Measurements from ENCODE around the gene SMAP1. TPM values are rescaled to one million over a fixed set of nuclear protein-coding genes. Genes with fewer than 3 reads are reported as not detected.

Gene SMAP1
- total and polyA plus RNA-seq, 2 experiments from 2014 or later: 31.1 to 34.6 TPM

DNA sequence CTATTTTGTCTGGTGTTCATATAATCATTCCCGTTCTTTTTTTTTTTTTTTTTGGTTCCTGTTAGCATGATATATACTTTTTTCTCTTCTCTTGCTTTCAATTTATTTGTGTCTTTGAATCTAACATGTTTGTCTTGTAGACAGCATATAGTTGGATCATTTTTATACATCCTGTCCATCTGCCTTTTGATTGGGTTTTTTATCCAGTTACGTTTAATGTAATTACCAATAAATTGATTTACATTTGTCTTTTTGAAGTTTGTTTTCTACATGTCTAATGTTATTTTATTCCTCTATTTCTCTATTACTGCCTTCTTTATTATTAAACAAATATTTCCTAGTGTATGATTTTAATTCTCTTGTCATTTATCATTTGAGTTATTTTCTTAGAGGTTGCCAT lies 204.8 kb downstream of the SMAP1 start:
- no peak overlapping the region for H3K4me3 Mint-ChIP-seq
- H3K4me1 Mint-ChIP-seq: no peaks in the 10 kb centered on the region

DNA sequence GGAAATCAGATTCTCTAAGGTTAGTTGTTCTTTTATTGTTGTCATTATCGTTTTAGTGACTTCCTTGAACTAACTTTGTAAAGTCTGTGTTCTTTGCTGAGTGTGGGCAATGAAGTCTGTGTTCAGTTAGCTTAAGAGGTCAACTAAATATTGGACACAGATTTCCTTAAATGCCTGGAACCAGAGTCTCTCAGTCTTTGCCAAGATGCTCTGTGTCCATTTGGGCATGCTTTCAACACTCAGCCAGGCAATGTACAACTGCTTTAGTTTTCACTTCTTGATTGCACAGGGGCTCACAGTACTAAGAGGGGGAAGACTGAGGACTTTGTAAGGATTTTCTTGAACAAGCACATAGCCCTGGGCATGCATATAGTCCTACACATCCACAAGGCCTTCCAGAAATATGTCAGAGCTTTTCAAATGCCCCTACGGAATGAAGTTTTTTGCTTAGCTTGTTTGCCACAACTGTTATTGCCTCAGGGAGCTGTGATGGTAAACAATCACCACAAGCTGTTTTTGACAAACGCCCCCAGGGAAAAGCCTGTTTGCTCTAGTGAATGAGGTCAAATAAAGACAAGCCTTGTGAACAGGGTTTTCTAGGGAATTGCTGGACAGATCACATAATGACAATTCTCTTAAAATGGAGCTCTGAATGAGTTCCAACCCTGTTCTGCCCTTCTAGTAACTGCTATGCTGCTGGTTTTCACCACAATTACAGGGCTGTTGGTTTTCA lies 206.7 kb downstream of the SMAP1 start:
- H3K4me3 Mint-ChIP-seq: no peak overlapping the region
- no peak overlapping the region for H3K27ac Mint-ChIP-seq
- TF ChIP-seq POLR2AphosphoS5 (IDR thresholded peaks at IDR 0.05; ENCODE audit: low read depth) (no peak), EZH2 (IDR thresholded peaks at IDR 0.05; ENCODE audit: low read depth, unreplicated experiment) (no peak), EZH2phosphoT487 (IDR thresholded peaks at IDR 0.05; ENCODE audit: unreplicated experiment) (no peak), JUNB (IDR thresholded peaks at IDR 0.05; ENCODE audit: unreplicated experiment) (no peak), STAT1 (IDR thresholded peaks at IDR 0.05; ENCODE audit: unreplicated experiment) (no peak), NANOG (IDR thresholded peaks at IDR 0.05; ENCODE audit: borderline replicate concordance) (no peak), CREB1 (CRISPR knock-in tag; IDR thresholded peaks at IDR 0.05; ENCODE audit: low read depth) (no peak), CTCF (conservative IDR thresholded peaks at IDR 0.05; ENCODE audit: low read depth in 2 of 2) (no peak), REST (IDR thresholded peaks at IDR 0.05; ENCODE audit: unreplicated experiment) (no peak)
- TF ChIP-seq, protein P1, sequence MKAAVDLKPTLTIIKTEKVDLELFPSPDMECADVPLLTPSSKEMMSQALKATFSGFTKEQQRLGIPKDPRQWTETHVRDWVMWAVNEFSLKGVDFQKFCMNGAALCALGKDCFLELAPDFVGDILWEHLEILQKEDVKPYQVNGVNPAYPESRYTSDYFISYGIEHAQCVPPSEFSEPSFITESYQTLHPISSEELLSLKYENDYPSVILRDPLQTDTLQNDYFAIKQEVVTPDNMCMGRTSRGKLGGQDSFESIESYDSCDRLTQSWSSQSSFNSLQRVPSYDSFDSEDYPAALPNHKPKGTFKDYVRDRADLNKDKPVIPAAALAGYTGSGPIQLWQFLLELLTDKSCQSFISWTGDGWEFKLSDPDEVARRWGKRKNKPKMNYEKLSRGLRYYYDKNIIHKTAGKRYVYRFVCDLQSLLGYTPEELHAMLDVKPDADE (IDR thresholded peaks at IDR 0.05): no peak

More for the DNA sequence above, 204.8 kb downstream of the SMAP1 start:
- Histone ChIP-seq H3K27me3 (ENCODE audit: insufficient read depth) (no peaks in the 10 kb centered on the region), H4K20me1 (replicated peaks; ENCODE audit: insufficient read depth) (no peaks in the 10 kb centered on the region), H2AFZ (no peak overlapping the region), H3K4me1 (ENCODE audit: insufficient read depth) (no peaks in the 10 kb centered on the region), H3F3A (replicated peaks; ENCODE audit: low read depth) (no peaks in the 10 kb centered on the region), H3K36me3 (ENCODE audit: insufficient read depth) (peaks cover 8% of the 10 kb centered on the region; the same call in 1 of the 2 replicates), H3K9me2 (ENCODE audit: insufficient read depth) (no peaks in the 10 kb centered on the region), H3K79me2 (replicated peaks; ENCODE audit: insufficient read depth) (no peaks in the 10 kb centered on the region), H3K27ac (ENCODE audit: low read depth) (no peak overlapping the region), H3K4me2 (no peak overlapping the region), H3K4me3 (no peak overlapping the region)
- H3K27me3 Mint-ChIP-seq (ENCODE audit: insufficient read depth, low read depth, poor library complexity): peaks cover 3% of the 10 kb centered on the region
- TF ChIP-seq JUNB (IDR thresholded peaks at IDR 0.05; ENCODE audit: unreplicated experiment) (no peak), EZH2phosphoT487 (IDR thresholded peaks at IDR 0.05; ENCODE audit: unreplicated experiment) (no peak), CTCF (conservative IDR thresholded peaks at IDR 0.05; ENCODE audit: low read depth in 2 of 2) (no peak)
- H3K36me3 Mint-ChIP-seq (ENCODE audit: low read depth): peaks cover 22% of the 10 kb centered on the region; the same call in 2 of the 3 replicates
- no peak overlapping the region for H3K27ac Mint-ChIP-seq
- DNase-seq (ENCODE audit: low spot score) (no peak), ATAC-seq (no peak)
- H3K9me3 Mint-ChIP-seq: peaks cover 28% of the 10 kb centered on the region

More for the DNA sequence above, 206.7 kb downstream of the SMAP1 start:
- DNase-seq (ENCODE audit: low spot score): no peak
- Histone ChIP-seq H2AFZ (0 out of 2 replicates have a peak overlapping the region, but pooled peaks have one; percentile 8), H3F3A (replicated peaks; ENCODE audit: low read depth) (no peaks in the 10 kb centered on the region), H3K9me2 (ENCODE audit: insufficient read depth) (no peaks in the 10 kb centered on the region), H3K27ac (ENCODE audit: low read depth) (no peak overlapping the region), H3K27me3 (ENCODE audit: insufficient read depth) (no peaks in the 10 kb centered on the region), H3K4me3 (no peak overlapping the region), H4K20me1 (replicated peaks; ENCODE audit: insufficient read depth) (no peaks in the 10 kb centered on the region), H3K36me3 (ENCODE audit: insufficient read depth) (peaks cover 8% of the 10 kb centered on the region; the same call in 1 of the 2 replicates), H3K4me1 (ENCODE audit: insufficient read depth) (no peaks in the 10 kb centered on the region), H3K4me2 (no peak overlapping the region), H3K79me2 (replicated peaks; ENCODE audit: insufficient read depth) (no peaks in the 10 kb centered on the region)
- H3K27me3 Mint-ChIP-seq (ENCODE audit: insufficient read depth, low read depth, poor library complexity): peaks cover 3% of the 10 kb centered on the region
- ATAC-seq: no peak
- peaks cover 28% of the 10 kb centered on the region for H3K9me3 Mint-ChIP-seq
- H3K36me3 Mint-ChIP-seq (ENCODE audit: low read depth): peaks cover 22% of the 10 kb centered on the region; the same call in 2 of the 3 replicates
- peaks cover under 1% of the 10 kb centered on the region; the same call in 2 of the 3 replicates for H3K4me1 Mint-ChIP-seq
